ENCODE measurements around the gene HECW1. TPM values are rescaled to one million over a fixed set of nuclear protein-coding genes. Genes with fewer than 3 reads are reported as not detected.

HECW1 gene
- total and polyA plus RNA-seq, 12 donors = 0.07 to 0.23 TPM; not detected in 10

DNA sequence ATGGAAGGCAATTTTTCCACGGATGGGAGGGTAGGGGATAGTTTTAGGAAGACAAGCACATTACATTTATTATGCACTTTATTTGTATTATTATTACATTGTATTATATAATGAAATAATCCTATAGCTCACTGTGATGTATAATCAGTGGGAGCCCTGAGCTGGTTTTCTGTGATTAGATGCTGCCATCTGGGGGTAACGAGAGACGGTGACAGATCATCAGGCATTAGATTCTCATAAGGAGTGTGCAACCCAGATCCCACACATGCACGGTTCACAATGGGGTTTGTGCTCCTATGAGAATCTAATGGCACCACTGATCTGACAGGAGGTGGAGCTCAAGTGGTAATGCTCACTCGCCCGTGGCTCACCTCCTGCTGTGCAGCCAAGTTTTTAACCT, 366.6 kb downstream of the HECW1 start:
- DNase-seq (no peak), ATAC-seq (no peak)
- Histone ChIP-seq H3K36me3 (no peaks in the 10 kb centered on the region), H3K4me1 (peaks cover 0 to 2% (median 0%) of the 10 kb centered on the region in 9 donors), H3K9me3 (no peaks in the 10 kb centered on the region), H3K4me3 (no peak overlapping the region), H3K27ac (no peak overlapping the region), H3K27me3 (no peaks in the 10 kb centered on the region)
- intact Hi-C loops (cut with DNase I) = no loop called here
- 62 to 84% methylated on average over 6 of the region's 6 CpGs for WGBS, 2 donors
- TF ChIP-seq, protein P1, sequence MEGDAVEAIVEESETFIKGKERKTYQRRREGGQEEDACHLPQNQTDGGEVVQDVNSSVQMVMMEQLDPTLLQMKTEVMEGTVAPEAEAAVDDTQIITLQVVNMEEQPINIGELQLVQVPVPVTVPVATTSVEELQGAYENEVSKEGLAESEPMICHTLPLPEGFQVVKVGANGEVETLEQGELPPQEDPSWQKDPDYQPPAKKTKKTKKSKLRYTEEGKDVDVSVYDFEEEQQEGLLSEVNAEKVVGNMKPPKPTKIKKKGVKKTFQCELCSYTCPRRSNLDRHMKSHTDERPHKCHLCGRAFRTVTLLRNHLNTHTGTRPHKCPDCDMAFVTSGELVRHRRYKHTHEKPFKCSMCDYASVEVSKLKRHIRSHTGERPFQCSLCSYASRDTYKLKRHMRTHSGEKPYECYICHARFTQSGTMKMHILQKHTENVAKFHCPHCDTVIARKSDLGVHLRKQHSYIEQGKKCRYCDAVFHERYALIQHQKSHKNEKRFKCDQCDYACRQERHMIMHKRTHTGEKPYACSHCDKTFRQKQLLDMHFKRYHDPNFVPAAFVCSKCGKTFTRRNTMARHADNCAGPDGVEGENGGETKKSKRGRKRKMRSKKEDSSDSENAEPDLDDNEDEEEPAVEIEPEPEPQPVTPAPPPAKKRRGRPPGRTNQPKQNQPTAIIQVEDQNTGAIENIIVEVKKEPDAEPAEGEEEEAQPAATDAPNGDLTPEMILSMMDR (IDR thresholded peaks at IDR 0.05) = peak in 1 of 9 donors; percentile 13

DNA sequence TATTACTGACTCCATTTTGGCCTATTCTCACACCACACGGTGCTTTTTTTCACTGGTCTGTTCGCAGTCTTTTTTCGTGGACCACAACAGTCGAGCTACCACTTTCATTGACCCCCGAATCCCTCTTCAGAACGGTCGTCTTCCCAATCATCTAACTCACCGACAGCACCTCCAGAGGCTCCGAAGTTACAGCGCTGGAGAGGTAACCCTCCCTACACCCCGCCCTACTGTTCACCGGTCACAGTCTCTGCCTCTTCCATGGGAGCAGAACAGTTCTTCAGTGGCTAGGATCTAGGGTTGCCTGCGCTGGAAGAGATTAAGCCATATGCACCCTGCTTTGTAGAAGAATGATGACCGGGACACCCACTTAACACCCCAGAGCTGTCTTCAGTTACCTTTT, 367.1 kb downstream of the HECW1 start:
- no peak for ATAC-seq
- DNase-seq = no peak
- 93 to 95% methylated on average over 14 of the region's 14 CpGs for WGBS, 2 donors
- intact Hi-C loops (cut with DNase I) = no loop called here
- Histone ChIP-seq H3K27ac (no peak overlapping the region), H3K4me1 (peaks cover 0 to 7% (median 0%) of the 10 kb centered on the region in 9 donors), H3K4me3 (no peak overlapping the region), H3K36me3 (no peaks in the 10 kb centered on the region), H3K27me3 (no peaks in the 10 kb centered on the region), H3K9me3 (no peaks in the 10 kb centered on the region)
- TF ChIP-seq, protein P1 (IDR thresholded peaks at IDR 0.05) = no peak

GRCh38 chr7:43480581-43480980, 368.1 kb downstream of the HECW1 start:
- H3K36me3 ChIP-seq = no peaks in the 10 kb centered on the region
- no peaks in the 10 kb centered on the region for H3K9me3 ChIP-seq
- H3K27me3 ChIP-seq = no peaks in the 10 kb centered on the region
- ATAC-seq = no peak
- intact Hi-C loops (cut with DNase I) = no loop called here
- TF ChIP-seq, protein P1 (IDR thresholded peaks at IDR 0.05) = no peak
- no peak overlapping the region for H3K4me3 ChIP-seq
- no peak for DNase-seq
- peaks cover 0 to 14% (median 0%) of the 10 kb centered on the region in 9 donors for H3K4me1 ChIP-seq
- WGBS, 2 donors = 78 to 82% methylated on average over 4 of the region's 4 CpGs
- H3K27ac ChIP-seq = no peak overlapping the region

DNA sequence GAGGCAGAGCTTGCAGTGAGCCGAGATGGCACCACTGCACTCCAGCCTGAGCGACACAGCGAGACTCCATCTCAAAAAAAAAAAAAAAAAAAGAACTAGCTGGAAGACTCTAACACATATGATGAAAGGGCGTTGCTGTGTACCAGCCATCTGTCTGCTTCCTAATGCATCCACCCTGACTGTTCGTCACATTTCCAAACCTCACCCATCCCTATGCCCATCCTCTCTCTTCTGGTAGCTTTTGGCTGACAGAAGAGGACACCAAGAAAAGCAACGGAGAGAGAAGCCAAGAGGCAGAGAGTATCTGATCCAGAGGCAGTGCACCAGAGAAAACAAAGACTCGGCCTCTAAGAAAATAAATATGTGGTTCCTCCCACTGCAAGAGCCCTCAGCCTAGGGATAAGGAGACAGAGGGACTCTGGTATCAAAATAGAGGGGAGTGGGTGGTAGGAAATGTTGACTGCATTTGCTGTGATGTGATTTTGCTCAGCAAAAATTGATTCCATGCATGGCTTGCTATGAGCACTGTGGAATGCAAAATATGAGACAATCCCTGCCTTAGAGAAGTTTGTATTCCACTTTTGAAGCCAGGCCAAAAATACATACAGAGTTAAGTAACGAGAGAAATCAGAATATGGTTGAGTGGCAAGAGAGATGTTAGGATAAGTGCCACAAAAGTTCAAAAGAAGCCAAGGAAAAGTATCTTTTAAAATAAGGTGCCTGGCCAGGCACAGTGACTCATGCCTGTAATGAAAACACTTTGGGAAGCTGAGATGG, 369.6 kb downstream of the HECW1 start:
- H3K4me1 ChIP-seq = peaks cover 0 to 14% (median 0%) of the 10 kb centered on the region in 9 donors
- ATAC-seq (no peak), DNase-seq (no peak)
- no peaks in the 10 kb centered on the region for H3K9me3 ChIP-seq
- H3K36me3 ChIP-seq = no peaks in the 10 kb centered on the region
- H3K27me3 ChIP-seq = no peaks in the 10 kb centered on the region
- TF ChIP-seq, protein P1 (IDR thresholded peaks at IDR 0.05) = no peak
- intact Hi-C loops (cut with DNase I) = no loop called here
- WGBS, 2 donors = 70 to 71% methylated on average over 8 of the region's 8 CpGs
- no peak overlapping the region for H3K4me3 ChIP-seq
- H3K27ac ChIP-seq = no peak overlapping the region
